AG09309 (cell line): ENCODE results near the gene PSME1.

ENCODE experiments used
- DNase-seq: peaks from one replicate; pipeline ENCODE4 v3.0.0-alpha.2; 2010; ENCODE audit warnings: low read depth
- H3K4me3 ChIP-seq: 2 replicates; pipeline ENCODE4 v1.5.1; 2011; ENCODE audit warnings: mild to moderate bottlenecking, low read depth, low read length, moderate library complexity; ENCODE audit not compliant: control insufficient read depth
- CTCF ChIP-seq: IDR thresholded peaks from 2 replicates; pipeline ENCODE4 v1.5.1; 2011; ENCODE audit warnings: mild to moderate bottlenecking, low read depth, low read length, inconsistent platforms; ENCODE audit not compliant: insufficient read depth, control insufficient read depth; ENCODE audit errors: missing control alignments

PSME1 gene

GRCh38 chr14:24146978-24147760 lies 11.2 kb downstream of the PSME1 start, which contains the start of gene RNF31:
Gene RNF31, plus strand, starts transcription at chr14:24147498. Its CDS starts 201 bp downstream, at chr14:24147699.
- H3K4me3 ChIP-seq, result peak within 1 kb of the TSS; percentile 93
- peak; percentile 93 for DNase-seq
- TF ChIP-seq CTCF, result no peak

- no peak for DNase-seq
- no peak for TF ChIP-seq CTCF
- peak overlapping the region; percentile 93 for H3K4me3 ChIP-seq
Observed at GRCh38 chr14:24147761-24148428, 11.9 kb downstream of the PSME1 start.

GRCh38 chr14:24149302-24149969 lies 13.4 kb downstream of the PSME1 start:
- no peak for DNase-seq
- TF ChIP-seq CTCF, result no peak
- no peak overlapping the region for H3K4me3 ChIP-seq

GRCh38 chr14:24150061-24150460 lies 14.1 kb downstream of the PSME1 start:
- H3K4me3 ChIP-seq, result no peak overlapping the region
- no peak for DNase-seq
- no peak for TF ChIP-seq CTCF

GRCh38 chr14:24150567-24150966 lies 14.6 kb downstream of the PSME1 start:
- no peak for DNase-seq
- no peak for TF ChIP-seq CTCF
- H3K4me3 ChIP-seq, result no peak overlapping the region

GRCh38 chr14:24150993-24151392 lies 15.0 kb downstream of the PSME1 start:
- no peak overlapping the region for H3K4me3 ChIP-seq
- no peak for TF ChIP-seq CTCF
- no peak for DNase-seq
